T-helper 1 cell treated with Interleukin-12 subunit alpha and Interleukin-12 subunit beta and Interleukin-4 antibody, amounts not matched to agents 30 μg/mL and 1 μg/mL, for 36 hours (primary cell): Measurements from ENCODE around the gene YIPF7.

Experiments used
- H3K27ac Mint-ChIP-seq: one replicate; pipeline ENCODE4 v1.8.0; 2021; ENCODE audit warnings: mild to moderate bottlenecking, mixed read lengths
- H3K27me3 Mint-ChIP-seq: one replicate; pipeline ENCODE4 v1.8.0; 2021; ENCODE audit warnings: low read depth, mixed read lengths
- H3K36me3 Mint-ChIP-seq: one replicate; pipeline ENCODE4 v1.8.0; 2021; ENCODE audit warnings: low read depth, mixed read lengths
- H3K4me1 Mint-ChIP-seq: one replicate; pipeline ENCODE4 v1.8.0; 2021; ENCODE audit warnings: low read depth, mixed read lengths
- H3K4me3 Mint-ChIP-seq: one replicate; pipeline ENCODE4 v1.8.0; 2021; ENCODE audit warnings: mild to moderate bottlenecking, moderate library complexity, mixed read lengths
- H3K9me3 Mint-ChIP-seq: one replicate; pipeline ENCODE4 v1.8.0; 2021; ENCODE audit warnings: mixed read lengths

YIPF7 gene

GRCh38 chr4:44651425-44651824 lies at the start of gene YIPF7:
TSS of gene YIPF7 (minus strand) at chr4:44651625. CDS start at chr4:44650100, 1,525 bp downstream.
- H3K4me1 Mint-ChIP-seq: no peaks in the 10 kb centered on the region
- H3K27ac Mint-ChIP-seq: no peak within 1 kb of the TSS
- H3K27me3 Mint-ChIP-seq: peaks cover 4% of the 10 kb centered on the region
- H3K36me3 Mint-ChIP-seq: no peaks in the 10 kb centered on the region
- no peaks in the 10 kb centered on the region for H3K9me3 Mint-ChIP-seq
- H3K4me3 Mint-ChIP-seq: no peak within 1 kb of the TSS

GRCh38 chr4:44701037-44701436 lies 49.6 kb upstream of the YIPF7 start:
- H3K27me3 Mint-ChIP-seq: no peaks in the 10 kb centered on the region
- H3K9me3 Mint-ChIP-seq: no peaks in the 10 kb centered on the region
- no peak overlapping the region for H3K4me3 Mint-ChIP-seq
- H3K4me1 Mint-ChIP-seq: peaks cover 7% of the 10 kb centered on the region
- no peak overlapping the region for H3K27ac Mint-ChIP-seq
- H3K36me3 Mint-ChIP-seq: peaks cover 24% of the 10 kb centered on the region

GRCh38 chr4:44700427-44700826 lies 49.0 kb upstream of the YIPF7 start:
- no peak overlapping the region for H3K4me3 Mint-ChIP-seq

GRCh38 chr4:44684648-44685047 lies 33.2 kb upstream of the YIPF7 start:
- H3K27ac Mint-ChIP-seq: no peak overlapping the region
- peaks cover 19% of the 10 kb centered on the region for H3K4me1 Mint-ChIP-seq
- H3K9me3 Mint-ChIP-seq: no peaks in the 10 kb centered on the region
- no peak overlapping the region for H3K4me3 Mint-ChIP-seq
- no peaks in the 10 kb centered on the region for H3K27me3 Mint-ChIP-seq
- H3K36me3 Mint-ChIP-seq: peaks cover 46% of the 10 kb centered on the region

More at GRCh38 chr4:44700427-44700826, 49.0 kb upstream of the YIPF7 start:
- Mint-ChIP-seq H3K27ac (no peak overlapping the region), H3K27me3 (no peaks in the 10 kb centered on the region), H3K4me1 (peaks cover 8% of the 10 kb centered on the region), H3K9me3 (no peaks in the 10 kb centered on the region), H3K36me3 (peaks cover 27% of the 10 kb centered on the region)

GRCh38 chr4:44679060-44679459 lies 27.6 kb upstream of the YIPF7 start:
- Mint-ChIP-seq H3K4me1 (peaks cover 28% of the 10 kb centered on the region), H3K9me3 (no peaks in the 10 kb centered on the region), H3K4me3 (peak overlapping the region; percentile 96)

GRCh38 chr4:44678094-44679041 lies 26.9 kb upstream of the YIPF7 start, which contains the start of gene GUF1:
TSS of gene GUF1 (plus strand) at chr4:44678420. CDS start at chr4:44678623, 203 bp downstream.
- Mint-ChIP-seq H3K36me3 (peaks cover 9% of the 10 kb centered on the region), H3K9me3 (no peaks in the 10 kb centered on the region), H3K4me1 (peaks cover 28% of the 10 kb centered on the region), H3K4me3 (peak within 1 kb of the TSS; percentile 96), H3K27ac (peak within 1 kb of the TSS; percentile 96), H3K27me3 (peaks cover 5% of the 10 kb centered on the region)

More at GRCh38 chr4:44679060-44679459, 27.6 kb upstream of the YIPF7 start:
- peaks cover 11% of the 10 kb centered on the region for H3K36me3 Mint-ChIP-seq
- peaks cover 5% of the 10 kb centered on the region for H3K27me3 Mint-ChIP-seq
- H3K27ac Mint-ChIP-seq: peak overlapping the region; percentile 96

GRCh38 chr4:44675366-44675765 lies 23.9 kb upstream of the YIPF7 start:
- Mint-ChIP-seq H3K36me3 (peaks cover 1% of the 10 kb centered on the region), H3K4me3 (no peak overlapping the region), H3K4me1 (peaks cover 15% of the 10 kb centered on the region), H3K9me3 (no peaks in the 10 kb centered on the region), H3K27me3 (peaks cover 10% of the 10 kb centered on the region), H3K27ac (no peak overlapping the region)

GRCh38 chr4:44674471-44674870 lies 23.0 kb upstream of the YIPF7 start:
- H3K27ac Mint-ChIP-seq: no peak overlapping the region
- H3K9me3 Mint-ChIP-seq: no peaks in the 10 kb centered on the region
- peaks cover 10% of the 10 kb centered on the region for H3K27me3 Mint-ChIP-seq
- peaks cover 1% of the 10 kb centered on the region for H3K36me3 Mint-ChIP-seq
- H3K4me3 Mint-ChIP-seq: no peak overlapping the region
- H3K4me1 Mint-ChIP-seq: peaks cover 13% of the 10 kb centered on the region

- Mint-ChIP-seq H3K27ac (no peak overlapping the region), H3K4me1 (peaks cover 2% of the 10 kb centered on the region), H3K27me3 (peaks cover 10% of the 10 kb centered on the region), H3K9me3 (no peaks in the 10 kb centered on the region), H3K4me3 (no peak overlapping the region), H3K36me3 (no peaks in the 10 kb centered on the region)
Observed at GRCh38 chr4:44671636-44672035, 20.2 kb upstream of the YIPF7 start.

GRCh38 chr4:44670506-44671199 lies 19.2 kb upstream of the YIPF7 start:
- Mint-ChIP-seq H3K27me3 (peaks cover 5% of the 10 kb centered on the region), H3K4me3 (no peak overlapping the region), H3K4me1 (peaks cover 2% of the 10 kb centered on the region), H3K9me3 (no peaks in the 10 kb centered on the region), H3K36me3 (no peaks in the 10 kb centered on the region), H3K27ac (no peak overlapping the region)

GRCh38 chr4:44668526-44668925 lies 17.1 kb upstream of the YIPF7 start:
- no peak overlapping the region for H3K27ac Mint-ChIP-seq
- H3K4me3 Mint-ChIP-seq: no peak overlapping the region
- H3K36me3 Mint-ChIP-seq: no peaks in the 10 kb centered on the region
- H3K27me3 Mint-ChIP-seq: peaks cover 5% of the 10 kb centered on the region
- H3K4me1 Mint-ChIP-seq: no peaks in the 10 kb centered on the region
- no peaks in the 10 kb centered on the region for H3K9me3 Mint-ChIP-seq

- H3K27ac Mint-ChIP-seq: no peak overlapping the region
- no peak overlapping the region for H3K4me3 Mint-ChIP-seq
- no peaks in the 10 kb centered on the region for H3K36me3 Mint-ChIP-seq
- no peaks in the 10 kb centered on the region for H3K9me3 Mint-ChIP-seq
- H3K27me3 Mint-ChIP-seq: no peaks in the 10 kb centered on the region
- no peaks in the 10 kb centered on the region for H3K4me1 Mint-ChIP-seq
Observed at GRCh38 chr4:44663539-44664263, 12.3 kb upstream of the YIPF7 start.

GRCh38 chr4:44662623-44663005 lies 11.2 kb upstream of the YIPF7 start:
- H3K36me3 Mint-ChIP-seq: no peaks in the 10 kb centered on the region
- H3K9me3 Mint-ChIP-seq: no peaks in the 10 kb centered on the region
- H3K27ac Mint-ChIP-seq: no peak overlapping the region
- H3K27me3 Mint-ChIP-seq: peaks cover 2% of the 10 kb centered on the region
- H3K4me1 Mint-ChIP-seq: no peaks in the 10 kb centered on the region
- H3K4me3 Mint-ChIP-seq: no peak overlapping the region

GRCh38 chr4:44661940-44662622 lies 10.7 kb upstream of the YIPF7 start:
- H3K4me1 Mint-ChIP-seq: no peaks in the 10 kb centered on the region
- no peak overlapping the region for H3K27ac Mint-ChIP-seq
- peaks cover 2% of the 10 kb centered on the region for H3K27me3 Mint-ChIP-seq
- no peaks in the 10 kb centered on the region for H3K36me3 Mint-ChIP-seq
- no peaks in the 10 kb centered on the region for H3K9me3 Mint-ChIP-seq
- H3K4me3 Mint-ChIP-seq: no peak overlapping the region
